ENCODE measurements around the gene SLC25A12.

The SLC25A12 gene

DNA sequence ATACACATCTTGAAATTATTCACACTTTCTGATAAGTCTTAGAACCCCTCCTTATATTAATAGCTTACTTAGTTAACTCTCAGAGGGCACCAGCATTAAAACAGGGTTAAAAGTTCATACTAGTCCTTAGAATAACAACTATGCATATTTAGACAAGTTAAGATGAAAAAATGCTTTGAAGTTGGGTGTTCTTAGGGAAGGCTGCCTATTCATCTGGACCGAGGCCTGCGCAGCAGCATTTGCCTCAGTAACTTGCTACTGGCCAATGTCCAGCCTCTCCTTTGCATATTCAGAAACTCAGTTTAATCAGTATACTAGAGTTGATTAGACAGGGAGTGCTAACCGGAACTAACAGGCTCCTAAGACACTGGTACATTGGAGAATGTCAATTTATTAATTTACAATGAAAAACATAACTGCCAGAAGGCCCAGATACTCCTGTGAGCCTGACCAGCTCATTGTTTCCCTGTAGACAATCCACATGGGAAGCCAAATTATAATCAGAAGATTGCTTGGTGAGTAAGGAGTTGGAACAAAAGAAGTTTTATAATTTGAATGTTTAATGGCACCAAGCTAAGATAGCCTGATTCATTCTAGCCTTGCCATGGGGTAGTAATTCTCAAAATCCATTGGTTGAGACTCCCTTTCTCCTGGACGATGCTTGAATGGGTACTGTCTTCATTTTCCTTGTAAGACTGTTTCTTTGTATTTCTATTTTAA, 157.9 kb downstream of the SLC25A12 start:
- peak in 1 of 56 donors; percentile 2 for DNase-seq
